DND-41 (cell line): ENCODE measurements around the gene ATP2B1.

Experiments used
- ATAC-seq: fragments of 200-7000 bp; cut with Tn5 transposase; 3 replicates; pipeline ENCODE4 v1.9.1; 2021; ENCODE audit warnings: low read depth; ENCODE audit not compliant: insufficient read depth
- DNase-seq: peaks from one replicate; pipeline ENCODE4 v3.0.0-alpha.2; 2020
- H2AFZ ChIP-seq: 2 replicates; pipeline ENCODE4 v1.6.0; 2012; ENCODE audit warnings: low read depth, low read length
- H3K27ac ChIP-seq: 2 replicates; pipeline ENCODE4 v1.5.1; 2012; ENCODE audit warnings: low read length, inconsistent platforms
- H3K27me3 ChIP-seq: fragments of 200-600 bp; sonication (generic); 2 replicates; pipeline ENCODE4 v1.6.0; 2012; ENCODE audit warnings: low read length, mild to moderate bottlenecking, inconsistent platforms; ENCODE audit not compliant: insufficient read depth, poor library complexity
- H3K36me3 ChIP-seq: 2 replicates; pipeline ENCODE4 v1.5.1; 2012; ENCODE audit warnings: low read length, inconsistent platforms; ENCODE audit not compliant: insufficient read depth
- H3K4me1 ChIP-seq: 2 replicates; pipeline ENCODE4 v1.5.1; 2012; ENCODE audit warnings: mild to moderate bottlenecking, low read length; ENCODE audit not compliant: insufficient read depth
- H3K4me2 ChIP-seq: 2 replicates; pipeline ENCODE4 v1.6.0; 2012; ENCODE audit warnings: mild to moderate bottlenecking, moderate library complexity, low read length, inconsistent platforms; ENCODE audit not compliant: insufficient read depth
- H3K4me3 ChIP-seq, 2 experiments: fragments of 200-600 bp in 1 of 2; shearing (Covaris generic) in 1 of 2; 2 replicates each; pipeline ENCODE4 v1.5.1; 2012 to 2016; ENCODE audit warnings: inconsistent platforms in 2 of 2, low read length in 2 of 2, mild to moderate bottlenecking in 2 of 2, low read depth in 1 of 2, moderate library complexity in 1 of 2
- H3K79me2 ChIP-seq: 2 replicates; pipeline ENCODE4 v1.6.0; 2012; ENCODE audit warnings: low read length, inconsistent platforms; ENCODE audit not compliant: insufficient read depth
- H3K9ac ChIP-seq: 2 replicates; pipeline ENCODE4 v1.6.0; 2012; ENCODE audit warnings: low read depth, mild to moderate bottlenecking, inconsistent platforms, low read length, moderate library complexity
- H3K9me3 ChIP-seq: 2 replicates; pipeline ENCODE4 v1.5.1; 2012; ENCODE audit warnings: low read length, moderate library complexity, mild to moderate bottlenecking, inconsistent platforms; ENCODE audit not compliant: insufficient read depth, severe bottlenecking
- H4K20me1 ChIP-seq: 2 replicates; pipeline ENCODE4 v1.6.0; 2012; ENCODE audit warnings: low read length; ENCODE audit not compliant: insufficient read depth
- EZH2 ChIP-seq: IDR thresholded peaks from 3 replicates; pipeline ENCODE4 v1.6.1; 2012; ENCODE audit warnings: borderline replicate concordance, low read depth, mild to moderate bottlenecking, moderate library complexity, low read length, inconsistent platforms; ENCODE audit not compliant: severe bottlenecking
- TF ChIP-seq, protein P1 (sequence below): IDR thresholded peaks from 2 replicates; pipeline ENCODE4 v1.5.1; 2012; ENCODE audit warnings: borderline replicate concordance, low read length, moderate library complexity, mild to moderate bottlenecking; ENCODE audit not compliant: poor library complexity, severe bottlenecking; ENCODE audit errors: extremely low read depth

The ATP2B1 gene

DNA sequence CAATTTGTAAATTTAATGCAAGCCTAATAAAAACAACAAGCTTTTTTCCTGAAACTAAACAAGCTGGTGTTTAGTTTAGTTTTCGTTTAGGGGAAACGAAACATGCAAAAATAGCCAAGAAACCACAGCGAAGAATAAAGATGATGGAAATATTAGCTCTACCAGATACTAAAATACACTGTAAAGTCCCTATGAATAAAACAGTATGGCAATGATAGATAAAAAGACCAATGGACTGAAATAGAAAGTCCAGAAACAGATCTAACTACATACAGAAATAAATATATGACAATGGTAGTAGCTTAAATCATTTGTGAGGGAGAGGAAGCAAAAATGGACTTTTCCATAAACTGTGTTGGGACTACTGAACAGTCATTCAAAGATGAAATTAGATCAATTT lies 26.4 kb downstream of the ATP2B1 start:
- H3K4me3 ChIP-seq, result no peak overlapping the region
- no peaks in the 10 kb centered on the region for H3K36me3 ChIP-seq
- peaks cover 64% of the 10 kb centered on the region for H3K79me2 ChIP-seq
- ATAC-seq (no peak), DNase-seq (no peak)
- no peak overlapping the region for H3K27ac ChIP-seq
- H3K4me2 ChIP-seq, result no peak overlapping the region
- peaks cover 13% of the 10 kb centered on the region for H3K9me3 ChIP-seq
- H4K20me1 ChIP-seq, result peaks cover 6% of the 10 kb centered on the region; the same call in 1 of the 2 replicates
- H2AFZ ChIP-seq, result no peak overlapping the region
- no peak for TF ChIP-seq EZH2
- TF ChIP-seq, protein P1, sequence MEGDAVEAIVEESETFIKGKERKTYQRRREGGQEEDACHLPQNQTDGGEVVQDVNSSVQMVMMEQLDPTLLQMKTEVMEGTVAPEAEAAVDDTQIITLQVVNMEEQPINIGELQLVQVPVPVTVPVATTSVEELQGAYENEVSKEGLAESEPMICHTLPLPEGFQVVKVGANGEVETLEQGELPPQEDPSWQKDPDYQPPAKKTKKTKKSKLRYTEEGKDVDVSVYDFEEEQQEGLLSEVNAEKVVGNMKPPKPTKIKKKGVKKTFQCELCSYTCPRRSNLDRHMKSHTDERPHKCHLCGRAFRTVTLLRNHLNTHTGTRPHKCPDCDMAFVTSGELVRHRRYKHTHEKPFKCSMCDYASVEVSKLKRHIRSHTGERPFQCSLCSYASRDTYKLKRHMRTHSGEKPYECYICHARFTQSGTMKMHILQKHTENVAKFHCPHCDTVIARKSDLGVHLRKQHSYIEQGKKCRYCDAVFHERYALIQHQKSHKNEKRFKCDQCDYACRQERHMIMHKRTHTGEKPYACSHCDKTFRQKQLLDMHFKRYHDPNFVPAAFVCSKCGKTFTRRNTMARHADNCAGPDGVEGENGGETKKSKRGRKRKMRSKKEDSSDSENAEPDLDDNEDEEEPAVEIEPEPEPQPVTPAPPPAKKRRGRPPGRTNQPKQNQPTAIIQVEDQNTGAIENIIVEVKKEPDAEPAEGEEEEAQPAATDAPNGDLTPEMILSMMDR, result no peak
- H3K4me1 ChIP-seq, result no peaks in the 10 kb centered on the region
- H3K27me3 ChIP-seq, result no peaks in the 10 kb centered on the region
- H3K9ac ChIP-seq, result no peak overlapping the region

DNA sequence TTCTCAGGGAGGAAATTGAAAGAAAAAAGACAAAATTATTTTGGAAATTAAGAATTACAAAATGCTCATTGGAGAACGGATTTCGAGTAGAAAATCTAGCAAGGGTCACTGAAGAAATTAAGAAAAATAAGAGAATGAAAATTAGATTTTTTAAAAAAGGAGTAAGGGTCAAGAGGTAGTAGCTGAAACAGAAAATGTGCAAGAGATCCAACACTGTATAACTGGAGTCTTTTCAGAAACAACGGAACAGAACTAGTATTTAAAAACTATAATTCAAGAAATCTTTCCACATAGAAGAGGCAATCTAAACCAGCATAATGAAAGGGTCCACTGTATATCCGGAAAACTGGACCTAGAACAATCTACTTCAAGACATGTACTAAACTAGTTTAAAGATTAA lies 28.2 kb downstream of the ATP2B1 start:
- DNase-seq, result no peak
- H3K79me2 ChIP-seq, result peaks cover 70% of the 10 kb centered on the region
- no peaks in the 10 kb centered on the region for H3K4me1 ChIP-seq
- H3K4me3 ChIP-seq, result no peak overlapping the region
- peaks cover 13% of the 10 kb centered on the region for H3K9me3 ChIP-seq
- H2AFZ ChIP-seq, result no peak overlapping the region
- ATAC-seq, result no peak
- H3K36me3 ChIP-seq, result no peaks in the 10 kb centered on the region
- H3K9ac ChIP-seq, result no peak overlapping the region
- H3K4me2 ChIP-seq, result no peak overlapping the region
- H3K27me3 ChIP-seq, result no peaks in the 10 kb centered on the region
- H3K27ac ChIP-seq, result no peak overlapping the region
- no peak for TF ChIP-seq EZH2
- TF ChIP-seq, protein P1, result no peak
- peaks cover 4% of the 10 kb centered on the region; the same call in 1 of the 2 replicates for H4K20me1 ChIP-seq

DNA sequence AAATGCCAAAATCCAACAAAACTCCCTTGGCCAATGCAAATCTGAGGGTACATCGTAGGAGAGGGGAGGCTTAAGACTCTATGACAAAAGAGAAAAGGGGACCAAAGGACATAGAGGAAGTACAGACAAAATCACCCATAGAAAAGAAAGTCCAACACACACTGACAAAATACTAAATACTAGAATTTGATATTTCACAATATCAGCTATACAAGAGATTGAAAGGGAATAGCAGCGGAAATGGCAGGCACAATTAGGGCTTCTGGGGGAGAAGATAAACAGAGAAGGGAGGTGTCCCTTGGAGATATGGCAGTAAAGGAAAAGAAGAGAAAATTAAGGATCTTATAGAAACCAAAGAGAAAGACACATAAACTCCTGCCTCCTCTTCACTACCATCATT lies 29.0 kb downstream of the ATP2B1 start:
- no peak overlapping the region for H3K9ac ChIP-seq
- peaks cover 76% of the 10 kb centered on the region for H3K79me2 ChIP-seq

DNA sequence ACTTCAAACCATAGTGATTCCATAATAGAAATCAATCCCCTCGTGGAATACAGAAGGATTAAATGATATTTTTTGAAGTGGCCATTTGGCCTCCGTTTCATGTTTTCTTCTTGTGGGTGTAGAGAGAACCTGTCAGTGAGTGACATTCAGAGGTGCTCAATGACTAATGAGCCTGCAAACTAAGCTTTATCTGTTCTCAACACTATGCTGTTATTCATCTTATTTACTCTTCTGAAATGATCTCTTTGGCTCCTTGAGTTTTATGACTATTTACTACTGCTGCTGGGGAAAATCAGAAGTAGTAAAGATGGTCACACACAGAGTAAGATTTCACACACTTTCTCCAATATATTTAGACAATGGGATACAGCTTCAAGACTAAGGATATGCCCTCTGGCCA lies 30.4 kb downstream of the ATP2B1 start:
- Histone ChIP-seq H3K27me3 (no peaks in the 10 kb centered on the region), H3K79me2 (peaks cover 86% of the 10 kb centered on the region), H2AFZ (no peak overlapping the region), H4K20me1 (peaks cover 4% of the 10 kb centered on the region; the same call in 1 of the 2 replicates), H3K9ac (no peak overlapping the region), H3K27ac (no peak overlapping the region), H3K36me3 (no peaks in the 10 kb centered on the region), H3K9me3 (peaks cover 13% of the 10 kb centered on the region), H3K4me3 (no peak overlapping the region), H3K4me1 (no peaks in the 10 kb centered on the region), H3K4me2 (no peak overlapping the region)
- DNase-seq (no peak), ATAC-seq (no peak)
- TF ChIP-seq, protein P1, result no peak
- no peak for TF ChIP-seq EZH2

More for the DNA sequence above, 29.0 kb downstream of the ATP2B1 start:
- Histone ChIP-seq H3K27me3 (no peaks in the 10 kb centered on the region), H2AFZ (no peak overlapping the region), H3K9me3 (peaks cover 13% of the 10 kb centered on the region), H3K4me3 (no peak overlapping the region), H3K4me1 (no peaks in the 10 kb centered on the region), H3K36me3 (no peaks in the 10 kb centered on the region), H3K27ac (no peak overlapping the region), H3K4me2 (no peak overlapping the region), H4K20me1 (peaks cover 4% of the 10 kb centered on the region; the same call in 1 of the 2 replicates)
- DNase-seq (no peak), ATAC-seq (no peak)
- TF ChIP-seq, protein P1, result no peak
- TF ChIP-seq EZH2, result no peak
